ENCODE results near the gene LRRC8E.

DNA sequence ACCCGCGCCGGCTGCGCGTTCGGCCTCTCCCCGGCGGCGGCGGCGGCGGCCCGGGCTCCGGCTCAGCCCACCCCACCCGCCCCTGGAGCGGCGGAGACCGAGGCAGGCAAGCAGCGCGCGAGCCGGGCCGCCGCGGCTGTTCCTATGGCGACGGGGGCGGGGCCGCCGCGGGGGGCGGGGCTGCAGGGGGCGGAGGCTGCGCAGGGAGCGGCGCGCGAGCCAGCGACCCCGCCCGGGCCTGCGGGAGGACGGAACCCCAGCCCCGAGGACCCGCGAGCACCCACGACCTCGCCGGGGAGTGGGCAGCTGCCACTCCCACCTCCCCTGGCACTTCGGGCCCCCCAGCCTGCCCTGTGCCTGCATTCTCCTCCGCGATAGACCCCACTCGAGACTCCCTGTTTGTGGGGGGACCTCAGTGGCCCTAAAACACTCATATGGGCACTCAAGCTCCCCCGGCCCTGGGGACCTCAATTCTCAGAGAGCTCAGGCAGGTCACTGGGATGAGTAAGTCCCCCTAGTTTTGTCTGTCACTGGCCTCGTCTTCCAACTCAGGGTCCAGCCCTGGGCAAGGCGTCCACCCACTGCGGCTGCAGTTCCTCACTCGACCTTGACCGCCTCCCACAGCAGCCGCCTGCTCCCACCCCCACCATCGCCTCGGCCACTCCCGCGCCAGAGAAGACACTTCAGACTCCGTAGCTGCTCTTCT lies 37.9 kb downstream of the LRRC8E start, which contains the start of gene CTXN1:
- TF ChIP-seq GATA3 (IDR thresholded peaks at IDR 0.05; ENCODE audit: low read depth, low read length) (no peak), GATA2 (IDR thresholded peaks at IDR 0.05; ENCODE audit: low read depth, low read length) (no peak)
